22Rv1 (cell line): ENCODE measurements around the gene PLXNA4.

Experiments
- CTCF ChIP-seq: fragments of 450-650 bp; IDR thresholded peaks from 2 replicates; pipeline ENCODE4 v1.5.1; 2017; ENCODE audit warnings: mild to moderate bottlenecking
- ZFX ChIP-seq: fragments of 450-650 bp; IDR thresholded peaks from 2 replicates; pipeline ENCODE4 v1.6.1; 2017; ENCODE audit warnings: antibody characterized with exemption, borderline replicate concordance

GRCh38 chr7:132532281-132532680 lies 44.0 kb downstream of the PLXNA4 start:
- TF ChIP-seq CTCF (no peak), ZFX (no peak)
